Fibroblast of mammary gland (primary cell): ENCODE data around the gene TLE4.
A peak's percentile ranks its signal among the peaks of the same experiment; 100 is the strongest.

Experiments
- DNase-seq: peaks from one replicate; pipeline ENCODE4 v3.0.0-alpha.2; 2010; ENCODE audit warnings: low read depth
- H3K4me3 ChIP-seq: 2 replicates; pipeline ENCODE4 v1.5.1; 2011; ENCODE audit warnings: low read depth, mild to moderate bottlenecking, low read length, moderate library complexity; ENCODE audit not compliant: control insufficient read depth
- TF ChIP-seq, protein P1 (sequence below): conservative IDR thresholded peaks from 2 replicates; pipeline ENCODE4 v1.5.1; 2011; ENCODE audit warnings: low read depth, low read length, inconsistent platforms; ENCODE audit not compliant: control insufficient read depth, insufficient read depth

The TLE4 gene

DNA sequence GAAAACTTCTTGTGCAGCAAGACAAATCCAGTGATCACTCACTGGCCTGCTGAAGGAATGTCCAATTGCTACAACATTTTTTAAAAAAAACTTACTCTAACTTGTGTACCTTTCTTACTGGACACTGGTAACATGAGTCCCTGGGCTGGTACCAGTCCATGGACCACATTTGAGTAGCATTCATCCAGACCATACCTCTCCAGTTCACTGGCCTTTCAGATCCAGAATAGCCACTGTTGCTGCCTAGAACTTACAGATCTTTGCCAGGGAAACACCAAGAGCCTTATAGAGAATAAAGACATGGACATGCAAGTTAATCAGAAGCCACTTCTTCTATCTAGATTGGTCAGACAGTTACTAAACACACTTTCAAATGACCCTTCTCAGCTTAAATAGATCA is 185.3 kb downstream of the TLE4 start:
- TF ChIP-seq, protein P1, sequence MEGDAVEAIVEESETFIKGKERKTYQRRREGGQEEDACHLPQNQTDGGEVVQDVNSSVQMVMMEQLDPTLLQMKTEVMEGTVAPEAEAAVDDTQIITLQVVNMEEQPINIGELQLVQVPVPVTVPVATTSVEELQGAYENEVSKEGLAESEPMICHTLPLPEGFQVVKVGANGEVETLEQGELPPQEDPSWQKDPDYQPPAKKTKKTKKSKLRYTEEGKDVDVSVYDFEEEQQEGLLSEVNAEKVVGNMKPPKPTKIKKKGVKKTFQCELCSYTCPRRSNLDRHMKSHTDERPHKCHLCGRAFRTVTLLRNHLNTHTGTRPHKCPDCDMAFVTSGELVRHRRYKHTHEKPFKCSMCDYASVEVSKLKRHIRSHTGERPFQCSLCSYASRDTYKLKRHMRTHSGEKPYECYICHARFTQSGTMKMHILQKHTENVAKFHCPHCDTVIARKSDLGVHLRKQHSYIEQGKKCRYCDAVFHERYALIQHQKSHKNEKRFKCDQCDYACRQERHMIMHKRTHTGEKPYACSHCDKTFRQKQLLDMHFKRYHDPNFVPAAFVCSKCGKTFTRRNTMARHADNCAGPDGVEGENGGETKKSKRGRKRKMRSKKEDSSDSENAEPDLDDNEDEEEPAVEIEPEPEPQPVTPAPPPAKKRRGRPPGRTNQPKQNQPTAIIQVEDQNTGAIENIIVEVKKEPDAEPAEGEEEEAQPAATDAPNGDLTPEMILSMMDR: no peak
- no peak for DNase-seq
- no peak overlapping the region for H3K4me3 ChIP-seq

DNA sequence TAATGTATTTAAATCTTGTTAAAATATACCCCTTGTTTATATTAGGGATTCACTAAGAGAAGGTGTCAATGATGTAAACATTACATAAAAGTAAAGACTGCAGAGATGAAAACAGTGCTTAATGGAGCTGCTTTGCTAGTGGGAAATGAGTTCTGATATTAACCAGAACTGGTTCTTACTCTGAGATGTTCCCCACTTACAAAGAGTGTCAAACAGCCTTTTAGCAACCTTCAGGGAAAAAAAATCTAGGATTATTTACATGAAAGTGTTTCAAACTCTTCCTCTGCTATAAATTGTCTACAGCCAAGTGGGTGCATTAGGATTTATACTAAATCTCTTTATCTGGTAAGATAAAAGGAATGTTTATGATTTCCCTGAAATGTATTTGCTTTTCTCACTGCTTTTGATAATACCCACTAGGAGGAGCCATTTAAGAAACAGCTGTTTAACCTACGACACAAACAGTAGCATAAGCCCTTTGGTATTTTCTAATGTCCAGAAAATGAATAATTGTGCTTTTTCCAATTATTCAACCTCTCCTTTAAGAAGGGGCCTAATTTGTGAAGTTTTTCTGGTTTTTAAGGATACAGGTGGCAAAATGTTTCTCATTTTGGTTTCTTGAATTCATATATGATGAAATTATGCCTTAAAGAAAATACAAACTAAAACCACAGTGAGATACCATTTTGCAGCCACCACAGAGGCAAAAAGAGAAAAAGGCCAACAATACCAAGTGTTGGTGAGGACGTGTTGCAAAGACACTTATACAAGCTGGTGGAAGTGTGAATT is 186.3 kb downstream of the TLE4 start:
- peak; percentile 33 for DNase-seq
- TF ChIP-seq, protein P1: peak; percentile 47
- H3K4me3 ChIP-seq: no peak overlapping the region

DNA sequence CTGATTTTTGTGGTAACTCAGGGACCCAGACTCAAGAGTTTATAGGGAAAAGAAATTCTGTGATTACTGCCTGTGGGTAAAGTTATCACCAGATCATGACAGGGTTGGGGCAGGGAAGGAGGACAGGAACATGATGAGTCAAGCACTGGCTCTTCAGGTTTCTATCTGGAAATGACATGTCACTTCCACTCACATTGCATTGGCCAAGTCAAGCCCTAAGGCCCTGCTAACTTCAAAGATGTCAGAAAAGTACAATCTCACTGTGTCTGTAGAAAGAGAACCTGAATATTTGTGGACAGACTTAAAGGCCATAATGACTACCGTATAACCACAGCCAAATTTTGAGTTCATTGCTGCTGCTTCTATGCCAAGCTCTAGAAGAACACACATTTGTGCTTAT is 187.7 kb downstream of the TLE4 start:
- no peak for DNase-seq
- H3K4me3 ChIP-seq: no peak overlapping the region
- TF ChIP-seq, protein P1: no peak

DNA sequence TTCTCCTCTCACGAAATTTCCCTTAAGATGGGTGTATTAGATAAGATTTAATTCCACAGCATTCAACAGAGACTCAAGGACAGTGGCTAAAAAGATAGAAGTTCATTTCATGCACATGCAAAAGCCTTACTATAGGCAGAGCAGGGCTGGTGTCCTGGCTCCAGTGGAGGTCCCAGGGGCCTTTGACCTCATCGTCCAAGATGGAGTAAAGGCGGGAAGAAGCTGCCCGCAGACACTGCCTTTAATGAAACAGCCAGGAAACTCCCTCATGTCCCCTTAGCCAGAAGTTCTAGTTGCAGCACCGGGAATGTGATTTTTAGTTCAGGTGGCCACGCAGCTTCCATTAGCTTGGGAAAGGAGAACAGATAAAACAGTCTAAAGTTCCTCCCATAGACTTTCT is 190.3 kb downstream of the TLE4 start:
- DNase-seq: no peak
- no peak overlapping the region for H3K4me3 ChIP-seq
- TF ChIP-seq, protein P1: no peak

DNA sequence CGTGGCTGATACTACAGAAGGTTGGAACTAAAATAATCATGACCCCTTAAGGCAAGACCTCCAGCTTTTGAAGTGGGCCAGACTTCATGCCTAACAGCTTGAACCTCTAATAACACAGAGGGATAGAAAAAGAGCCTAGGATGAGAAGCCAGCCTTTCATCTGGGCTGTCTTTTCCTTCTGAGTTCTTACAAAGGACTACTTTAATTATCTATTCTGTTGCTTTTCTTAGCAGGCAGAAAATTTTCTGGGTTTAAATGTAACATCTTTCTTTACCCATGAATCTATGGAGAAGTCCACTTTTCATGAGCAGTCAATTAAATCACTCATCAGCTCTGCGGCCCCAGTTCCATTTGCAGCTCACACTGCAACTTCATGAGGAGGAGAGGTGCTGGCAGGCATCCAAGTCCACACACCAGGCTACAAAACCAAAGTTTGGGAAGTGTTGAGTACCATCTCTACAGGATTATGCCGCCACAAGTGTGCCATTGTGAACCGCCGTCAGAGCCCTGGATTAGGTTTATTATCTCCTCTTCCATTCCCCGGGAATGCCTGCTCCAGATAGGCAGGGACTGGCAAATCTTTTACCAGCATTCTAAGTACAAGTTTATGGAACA is 192.0 kb downstream of the TLE4 start:
- no peak overlapping the region for H3K4me3 ChIP-seq
- peak; percentile 3 for DNase-seq
- TF ChIP-seq, protein P1: no peak

DNA sequence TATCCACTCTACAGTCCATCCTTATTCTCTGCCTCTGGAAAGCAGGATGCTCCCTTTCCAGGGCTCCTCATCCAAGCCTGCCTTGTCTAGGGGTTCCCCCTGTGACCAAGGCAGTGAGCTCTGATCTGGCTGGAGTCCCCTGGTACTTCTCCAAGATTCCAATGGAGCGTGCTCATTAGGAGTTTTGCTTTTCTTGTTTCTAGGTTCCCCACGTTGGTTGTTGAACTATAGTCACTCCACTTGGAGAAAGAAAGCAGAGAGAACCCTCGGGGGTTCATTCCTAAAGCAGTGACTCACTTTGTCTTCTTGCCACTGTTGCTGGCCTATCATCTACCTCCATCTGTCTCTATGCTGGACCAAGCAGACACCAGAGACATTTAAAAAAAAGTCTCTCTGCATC is 192.6 kb downstream of the TLE4 start:
- no peak overlapping the region for H3K4me3 ChIP-seq
- TF ChIP-seq, protein P1: no peak
- peak; percentile 88 for DNase-seq
